Calu3 (cell line): ENCODE results near the gene MMS22L. TPM values are rescaled to one million over a fixed set of nuclear protein-coding genes. Genes with fewer than 3 reads are reported as not detected.

Source experiments
- BruUV-seq: library from RNA; stranded (reverse); fragments of 400-500 nt; replicated peaks from 2 replicates; lab custom pipeline; 2021; lab: Mats Ljungman, UMichigan
- CTCF ChIA-PET: fragments of 300-600 bp; sonication (Branson Sonifier 250); formaldehyde crosslinking; loops from one replicate; lab custom pipeline; 2022; ENCODE audit warnings: antibody characterized with exemption; lab: Charles Lee
- DNase-seq: peaks from one replicate; pipeline ENCODE4 v3.0.0; 2022
- H3K27ac Mint-ChIP-seq: one replicate; pipeline ENCODE4 v1.8.0; 2022; ENCODE audit warnings: mixed read lengths; ENCODE audit not compliant: unreplicated experiment
- H3K27me3 Mint-ChIP-seq: one replicate; pipeline ENCODE4 v1.8.0; 2022; ENCODE audit warnings: mixed read lengths; ENCODE audit not compliant: unreplicated experiment
- H3K36me3 Mint-ChIP-seq: one replicate; pipeline ENCODE4 v1.8.0; 2022; ENCODE audit warnings: mild to moderate bottlenecking, moderate library complexity, mixed read lengths; ENCODE audit not compliant: insufficient read depth, unreplicated experiment
- H3K4me1 Mint-ChIP-seq: one replicate; pipeline ENCODE4 v1.8.0; 2022; ENCODE audit warnings: mild to moderate bottlenecking, low read depth, mixed read lengths; ENCODE audit not compliant: unreplicated experiment
- H3K4me3 Mint-ChIP-seq: one replicate; pipeline ENCODE4 v1.8.0; 2022; ENCODE audit warnings: mild to moderate bottlenecking, low read depth, moderate library complexity, mixed read lengths; ENCODE audit not compliant: unreplicated experiment
- H3K9me3 Mint-ChIP-seq: one replicate; pipeline ENCODE4 v1.8.0; 2022; ENCODE audit warnings: low read depth, mixed read lengths; ENCODE audit not compliant: unreplicated experiment
- intact Hi-C: fragments of 100-400 bp; cut with micrococcal nuclease; formaldehyde crosslinking; loops from one replicate; pipeline ENCODE4 v1.10.0; 2022; ENCODE audit not compliant: unreplicated experiment
- total RNA-seq: library from RNA; stranded (reverse); gene quantifications from 2 replicates; pipeline ENCODE4 v1.2.3, GENCODE V29; 2022
- TF ChIP-seq, protein P1 (sequence below): fragments of 200-600 bp; IDR thresholded peaks from one replicate; pipeline ENCODE4 v1.8.0; 2022; ENCODE audit warnings: antibody characterized with exemption; ENCODE audit not compliant: unreplicated experiment

MMS22L gene
- total RNA-seq, 1 experiment from 2014 or later = 26.0 TPM

- intact Hi-C loops = no loop called here
- Mint-ChIP-seq H3K27ac (no peak overlapping the region), H3K9me3 (peaks cover 4% of the 10 kb centered on the region), H3K36me3 (no peaks in the 10 kb centered on the region), H3K4me3 (no peak overlapping the region), H3K27me3 (no peaks in the 10 kb centered on the region), H3K4me1 (no peaks in the 10 kb centered on the region)
- CTCF ChIA-PET = no interaction called here
- no peak for DNase-seq
- no TSS peak for BruUV-seq
- TF ChIP-seq, protein P1, sequence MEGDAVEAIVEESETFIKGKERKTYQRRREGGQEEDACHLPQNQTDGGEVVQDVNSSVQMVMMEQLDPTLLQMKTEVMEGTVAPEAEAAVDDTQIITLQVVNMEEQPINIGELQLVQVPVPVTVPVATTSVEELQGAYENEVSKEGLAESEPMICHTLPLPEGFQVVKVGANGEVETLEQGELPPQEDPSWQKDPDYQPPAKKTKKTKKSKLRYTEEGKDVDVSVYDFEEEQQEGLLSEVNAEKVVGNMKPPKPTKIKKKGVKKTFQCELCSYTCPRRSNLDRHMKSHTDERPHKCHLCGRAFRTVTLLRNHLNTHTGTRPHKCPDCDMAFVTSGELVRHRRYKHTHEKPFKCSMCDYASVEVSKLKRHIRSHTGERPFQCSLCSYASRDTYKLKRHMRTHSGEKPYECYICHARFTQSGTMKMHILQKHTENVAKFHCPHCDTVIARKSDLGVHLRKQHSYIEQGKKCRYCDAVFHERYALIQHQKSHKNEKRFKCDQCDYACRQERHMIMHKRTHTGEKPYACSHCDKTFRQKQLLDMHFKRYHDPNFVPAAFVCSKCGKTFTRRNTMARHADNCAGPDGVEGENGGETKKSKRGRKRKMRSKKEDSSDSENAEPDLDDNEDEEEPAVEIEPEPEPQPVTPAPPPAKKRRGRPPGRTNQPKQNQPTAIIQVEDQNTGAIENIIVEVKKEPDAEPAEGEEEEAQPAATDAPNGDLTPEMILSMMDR = no peak
Observed at GRCh38 chr6:97154015-97154414, 129.0 kb downstream of the MMS22L start.

DNA sequence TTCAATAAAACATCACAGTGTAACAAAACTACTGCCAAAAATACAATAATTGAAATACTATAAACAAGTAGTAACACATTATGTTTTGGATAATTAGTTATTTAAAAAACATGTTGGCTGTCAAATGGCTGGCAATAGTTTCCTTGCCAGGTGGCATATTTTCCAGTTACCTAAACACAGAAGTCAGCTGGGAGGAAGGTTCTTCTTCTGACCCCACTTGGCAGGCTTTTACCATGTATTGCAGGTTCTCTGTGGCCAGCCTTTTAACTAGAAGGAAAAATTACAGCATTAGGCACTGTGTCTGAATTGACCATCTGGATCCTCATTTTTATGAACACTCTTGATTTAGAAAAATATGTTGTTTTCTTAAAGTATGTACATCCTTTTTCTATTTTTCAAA is 131.4 kb downstream of the MMS22L start:
- BruUV-seq = no TSS peak
- no peaks in the 10 kb centered on the region for H3K4me1 Mint-ChIP-seq
- intact Hi-C loops = no loop called here
- no peaks in the 10 kb centered on the region for H3K36me3 Mint-ChIP-seq
- TF ChIP-seq, protein P1 = no peak
- no peak overlapping the region for H3K4me3 Mint-ChIP-seq
- CTCF ChIA-PET = no interaction called here
- H3K27ac Mint-ChIP-seq = no peak overlapping the region
- no peak for DNase-seq
- H3K9me3 Mint-ChIP-seq = no peaks in the 10 kb centered on the region
- H3K27me3 Mint-ChIP-seq = no peaks in the 10 kb centered on the region

DNA sequence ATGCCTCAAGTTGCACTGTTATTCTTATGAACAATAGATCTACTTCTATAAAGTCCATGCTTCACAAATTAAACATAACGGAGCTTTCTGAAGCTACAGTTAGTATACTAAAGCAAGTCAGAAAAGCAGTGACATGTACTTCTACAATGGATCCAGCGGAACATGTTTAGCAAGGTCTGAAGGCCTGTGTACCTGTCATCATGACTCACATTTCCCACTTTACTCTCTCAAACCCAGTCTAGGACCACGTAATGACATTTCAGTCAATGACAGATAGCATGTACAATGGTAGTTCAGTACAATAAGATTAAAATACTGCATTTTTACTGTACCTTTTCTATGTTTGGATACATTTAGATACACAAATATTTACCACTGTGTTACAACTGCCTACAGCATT is 132.1 kb downstream of the MMS22L start:
- Mint-ChIP-seq H3K9me3 (no peaks in the 10 kb centered on the region), H3K36me3 (no peaks in the 10 kb centered on the region), H3K27ac (no peak overlapping the region), H3K4me3 (no peak overlapping the region), H3K27me3 (no peaks in the 10 kb centered on the region), H3K4me1 (no peaks in the 10 kb centered on the region)
- CTCF ChIA-PET = no interaction called here
- DNase-seq = no peak
- intact Hi-C loops = no loop called here
- no TSS peak for BruUV-seq
- TF ChIP-seq, protein P1 = no peak

GRCh38 chr6:97147421-97147820 is 135.6 kb downstream of the MMS22L start:
- H3K27me3 Mint-ChIP-seq = no peaks in the 10 kb centered on the region
- no peak overlapping the region for H3K27ac Mint-ChIP-seq
- intact Hi-C loops = no loop called here
- H3K9me3 Mint-ChIP-seq = no peaks in the 10 kb centered on the region
- H3K4me1 Mint-ChIP-seq = no peaks in the 10 kb centered on the region
- no peak for DNase-seq
- CTCF ChIA-PET = no interaction called here
- BruUV-seq = no TSS peak
- TF ChIP-seq, protein P1 = no peak
- no peaks in the 10 kb centered on the region for H3K36me3 Mint-ChIP-seq
- no peak overlapping the region for H3K4me3 Mint-ChIP-seq
